Hepatocyte (in vitro differentiated cells): ENCODE measurements around the gene GNA14. TPM values are rescaled to one million over a fixed set of nuclear protein-coding genes. Genes with fewer than 3 reads are reported as not detected.

ENCODE experiments used
- DNase-seq: peaks from one replicate; pipeline ENCODE4 v3.0.0-alpha.2; 2016; ENCODE audit warnings: low spot score
- H2AFZ ChIP-seq: fragments of 200-600 bp; sonication (generic); 2 replicates; pipeline ENCODE4 v1.6.0; 2016; ENCODE audit warnings: antibody characterized with exemption, mild to moderate bottlenecking
- H3K27ac ChIP-seq: fragments of 200-600 bp; sonication (generic); 2 replicates; pipeline ENCODE4 v1.5.1; 2016; ENCODE audit warnings: mild to moderate bottlenecking
- H3K27me3 ChIP-seq: fragments of 200-600 bp; sonication (generic); 2 replicates; pipeline ENCODE4 v1.6.1; 2016
- H3K36me3 ChIP-seq: fragments of 200-600 bp; sonication (generic); replicated peaks from 2 replicates; pipeline ENCODE4 v1.5.1; 2016; ENCODE audit warnings: low read depth; ENCODE audit not compliant: insufficient read depth
- H3K4me1 ChIP-seq: fragments of 200-600 bp; sonication (generic); 2 replicates; pipeline ENCODE4 v1.5.1; 2016; ENCODE audit warnings: mild to moderate bottlenecking, moderate library complexity; ENCODE audit not compliant: insufficient read depth
- H3K4me2 ChIP-seq: fragments of 200-600 bp; sonication (generic); 2 replicates; pipeline ENCODE4 v1.6.0; 2016
- H3K4me3 ChIP-seq: fragments of 200-600 bp; sonication (generic); 2 replicates; pipeline ENCODE4 v1.5.1; 2016; ENCODE audit warnings: mild to moderate bottlenecking
- H3K79me2 ChIP-seq: fragments of 200-600 bp; sonication (generic); 2 replicates; pipeline ENCODE4 v1.6.0; 2017; ENCODE audit warnings: mild to moderate bottlenecking
- H3K9me2 ChIP-seq: fragments of 200-600 bp; sonication (generic); replicated peaks from 2 replicates; pipeline ENCODE4 v1.6.0; 2017; ENCODE audit warnings: mild to moderate bottlenecking; ENCODE audit not compliant: insufficient read depth
- H3K9me3 ChIP-seq: fragments of 200-600 bp; sonication (generic); 2 replicates; pipeline ENCODE4 v1.5.1; 2016; ENCODE audit warnings: low read depth, mild to moderate bottlenecking
- H4K20me1 ChIP-seq: fragments of 200-600 bp; sonication (generic); 2 replicates; pipeline ENCODE4 v1.6.0; 2016; ENCODE audit warnings: mild to moderate bottlenecking; ENCODE audit not compliant: insufficient read depth, poor library complexity, severe bottlenecking
- CTCF ChIP-seq: fragments of 200-600 bp; sonication (generic); IDR thresholded peaks from 2 replicates; pipeline ENCODE4 v1.5.1; 2016; ENCODE audit warnings: antibody characterized with exemption, mild to moderate bottlenecking; ENCODE audit not compliant: poor library complexity
- EZH2 ChIP-seq: fragments of 200-600 bp; sonication (generic); IDR thresholded peaks from 2 replicates; pipeline ENCODE4 v1.6.1; 2016; ENCODE audit warnings: antibody characterized with exemption, mild to moderate bottlenecking, borderline replicate concordance
- EZH2phosphoT487 ChIP-seq: fragments of 200-600 bp; sonication (generic); IDR thresholded peaks from one replicate; pipeline ENCODE4 v1.6.1; 2018; ENCODE audit warnings: antibody characterized with exemption, mild to moderate bottlenecking, low read depth, moderate library complexity; ENCODE audit not compliant: unreplicated experiment, severe bottlenecking
- WGBS: methylation state at CpG from one replicate; pipeline ENCODE4 v1.1.6; 2016; ENCODE audit warnings: low lambda C conversion rate; ENCODE audit errors: missing lambda C conversion rate; 5-methylcytosine and 5-hydroxymethylcytosine counted together
- polyA plus RNA-seq: library from polyadenylated mRNA; unstranded; fragments of >200 nt; fragmentation: Nextera tagmentation; extraction: Ambion mirVana; gene quantifications from 2 replicates; pipeline ENCODE4 v1.2.1, GENCODE V29; 2016
- small RNA-seq: library from RNA; depleted of rRNA; stranded (forward); fragments of <200 nt; gene quantifications from one replicate; pipeline ENCODE3, GENCODE V24; 2014
- total RNA-seq: library from RNA; depleted of rRNA; stranded (reverse); fragments of >200 nt; gene quantifications from 2 replicates; pipeline ENCODE4 v1.2.3, GENCODE V29; 2014

GNA14 gene
- total and polyA plus RNA-seq, 2 experiments from 2014 or later: 1.2 to 3.1 TPM

- no peak for DNase-seq
- no peaks in the 10 kb centered on the region for H3K4me1 ChIP-seq
- H3K9me2 ChIP-seq: no peaks in the 10 kb centered on the region
- no peaks in the 10 kb centered on the region for H3K9me3 ChIP-seq
- no peaks in the 10 kb centered on the region for H3K27me3 ChIP-seq
- H3K4me2 ChIP-seq: no peak overlapping the region
- no peaks in the 10 kb centered on the region for H4K20me1 ChIP-seq
- no peaks in the 10 kb centered on the region for H3K79me2 ChIP-seq
- H2AFZ ChIP-seq: no peak overlapping the region
- H3K36me3 ChIP-seq: no peaks in the 10 kb centered on the region
- H3K4me3 ChIP-seq: no peak overlapping the region
- TF ChIP-seq EZH2: no peak
- TF ChIP-seq CTCF: no peak
- TF ChIP-seq EZH2phosphoT487: no peak
- H3K27ac ChIP-seq: no peak overlapping the region
Observed at GRCh38 chr9:77384406-77384805, 263.7 kb downstream of the GNA14 start.

- Histone ChIP-seq H3K4me2 (no peak overlapping the region), H3K4me1 (no peaks in the 10 kb centered on the region), H3K27ac (no peak overlapping the region), H3K27me3 (no peaks in the 10 kb centered on the region), H4K20me1 (no peaks in the 10 kb centered on the region), H3K4me3 (no peak overlapping the region), H3K9me2 (no peaks in the 10 kb centered on the region), H3K79me2 (no peaks in the 10 kb centered on the region), H3K36me3 (no peaks in the 10 kb centered on the region), H3K9me3 (no peaks in the 10 kb centered on the region), H2AFZ (no peak overlapping the region)
- TF ChIP-seq CTCF: no peak
- TF ChIP-seq EZH2phosphoT487: no peak
- TF ChIP-seq EZH2: no peak
- 84% methylated on average over 6 of the region's 6 CpGs for WGBS
- DNase-seq: no peak
Observed at GRCh38 chr9:77375956-77376532, 272.1 kb downstream of the GNA14 start.

- Histone ChIP-seq H3K4me1 (no peaks in the 10 kb centered on the region), H3K4me2 (no peak overlapping the region), H2AFZ (no peak overlapping the region), H3K79me2 (no peaks in the 10 kb centered on the region), H3K27me3 (no peaks in the 10 kb centered on the region), H4K20me1 (no peaks in the 10 kb centered on the region), H3K4me3 (no peak overlapping the region), H3K9me2 (no peaks in the 10 kb centered on the region), H3K27ac (no peak overlapping the region), H3K36me3 (no peaks in the 10 kb centered on the region), H3K9me3 (no peaks in the 10 kb centered on the region)
- no peak for DNase-seq
- TF ChIP-seq EZH2phosphoT487 (no peak), EZH2 (no peak), CTCF (no peak)
- WGBS: 97% methylated on average over 3 of the region's 3 CpGs
Observed at GRCh38 chr9:77374266-77374665, 273.9 kb downstream of the GNA14 start.

Small RNA genes within 50 kb of the gene (small RNA-seq; reads per million reads assigned to genes)
- not detected for gene RNU6-1303P
